GM12878 (cell line): ENCODE measurements around the gene FBLN1. TPM values are rescaled to one million over a fixed set of nuclear protein-coding genes. Genes with fewer than 3 reads are reported as not detected.

Experiments
- ATAC-seq: fragments of 200-7000 bp; cut with Tn5 transposase; 3 replicates; pipeline ENCODE4 v1.9.1; 2020; ENCODE audit warnings: mild to moderate bottlenecking, moderate library complexity
- BruUV-seq: library from RNA; stranded (reverse); fragments of 400-500 nt; replicated peaks from 2 replicates; lab custom pipeline; 2021; lab: Mats Ljungman, UMichigan
- CTCF ChIA-PET: fragments of 300-600 bp; sonication (Branson Sonifier 250); formaldehyde crosslinking; extraction: SDS; loops from one replicate; lab custom pipeline; 2021; ENCODE audit warnings: inconsistent platforms; lab: Yijun Ruan, JAX
- POLR2A ChIA-PET: fragments of 350-600 bp; formaldehyde crosslinking; extraction: SDS; loops from one replicate; lab custom pipeline; 2021; ENCODE audit warnings: inconsistent platforms; lab: Charles Lee
- RAD21 ChIA-PET: fragments of 300-600 bp; sonication (Branson Sonifier 250); formaldehyde crosslinking; loops from one replicate; lab custom pipeline; 2023; ENCODE audit warnings: antibody characterized with exemption; ENCODE audit not compliant: unreplicated experiment; lab: Charles Lee
- SMC1A ChIA-PET: fragments of 300-600 bp; sonication (Branson Sonifier 250); formaldehyde crosslinking; loops from one replicate; lab custom pipeline; 2023; ENCODE audit not compliant: unreplicated experiment, uncharacterized antibody; lab: Charles Lee
- DNase-seq: peaks from one replicate; pipeline ENCODE4 v3.0.0-alpha.2; 2011; ENCODE audit warnings: low read depth, low spot score
- FAIRE-seq: peaks from 3 replicates; lab custom pipeline; 2011; peaks lifted over from hg19 to GRCh38; lab: Jason Lieb, UNC
- H2AFZ ChIP-seq: 2 replicates; pipeline ENCODE4 v1.6.0; 2011; ENCODE audit warnings: low read depth, low read length, control low read depth; ENCODE audit not compliant: control insufficient read depth
- H3K27ac ChIP-seq: 2 replicates; pipeline ENCODE4 v1.5.1; 2011; ENCODE audit warnings: control low read depth; ENCODE audit not compliant: control insufficient read depth, insufficient read depth
- H3K27me3 ChIP-seq, 2 experiments: replicated peaks in 1 of 2; 2 replicates each; pipeline versions ENCODE4 v1.6.0 to v1.6.1; 2011; ENCODE audit warnings: low read length in 1 of 2; ENCODE audit not compliant: control insufficient read depth in 2 of 2, insufficient read depth in 2 of 2
- H3K36me3 ChIP-seq, 2 experiments: 2 replicates each; pipeline ENCODE4 v1.5.1; 2011; ENCODE audit warnings: low read length in 1 of 2; ENCODE audit not compliant: control insufficient read depth in 2 of 2, insufficient read depth in 2 of 2
- H3K4me1 ChIP-seq: 2 replicates; pipeline ENCODE4 v1.6.1; 2011; ENCODE audit warnings: mild to moderate bottlenecking, low read length, moderate library complexity, mixed read lengths; ENCODE audit not compliant: control insufficient read depth, insufficient read depth
- H3K4me2 ChIP-seq: 2 replicates; pipeline ENCODE4 v1.6.0; 2011; ENCODE audit warnings: control low read depth; ENCODE audit not compliant: control insufficient read depth, insufficient read depth
- H3K4me3 ChIP-seq: fragments of 200-600 bp; sonication (generic); 2 replicates; pipeline ENCODE4 v1.5.1; 2016
- H3K79me2 ChIP-seq: 2 replicates; pipeline ENCODE4 v1.6.0; 2011; ENCODE audit warnings: low read length; ENCODE audit not compliant: control insufficient read depth, insufficient read depth
- H3K9ac ChIP-seq: 2 replicates; pipeline ENCODE4 v1.8.0; 2011; ENCODE audit warnings: low read length, control low read depth, mixed read lengths; ENCODE audit not compliant: control insufficient read depth, insufficient read depth
- H3K9me3 ChIP-seq: replicated peaks from 3 replicates; pipeline ENCODE4 v1.5.1; 2011; ENCODE audit warnings: mild to moderate bottlenecking, low read length; ENCODE audit not compliant: control insufficient read depth, insufficient read depth
- H4K20me1 ChIP-seq: 2 replicates; pipeline ENCODE4 v1.6.0; 2011; ENCODE audit not compliant: control insufficient read depth, insufficient read depth
- ATF7 ChIP-seq: fragments of 450-650 bp; IDR thresholded peaks from 2 replicates; pipeline ENCODE4 v1.6.1; 2016; ENCODE audit warnings: low read depth, mild to moderate bottlenecking
- E2F4 ChIP-seq: IDR thresholded peaks from 2 replicates; pipeline ENCODE4 v1.6.1; 2012; ENCODE audit warnings: low read depth, low read length, improper control_type of control experiment
- EGR1 ChIP-seq, 2 experiments: IDR thresholded peaks; 1 replicate in 1 of 2; 2 replicates in 1 of 2; pipeline ENCODE4 v1.6.1; 2011 to 2012; ENCODE audit warnings: low read depth in 2 of 2, low read length in 2 of 2, borderline replicate concordance in 1 of 2, mild to moderate bottlenecking in 1 of 2, moderate library complexity in 1 of 2
- GABPA ChIP-seq: IDR thresholded peaks from 2 replicates; pipeline ENCODE4 v1.6.1; 2014; ENCODE audit warnings: antibody characterized with exemption, low read depth, mild to moderate bottlenecking, inconsistent platforms
- NBN ChIP-seq: fragments of 450-650 bp; IDR thresholded peaks from 2 replicates; pipeline ENCODE4 v1.6.1; 2016
- NFIC ChIP-seq: IDR thresholded peaks from 2 replicates; pipeline ENCODE4 v1.6.1; 2012; ENCODE audit warnings: low read depth, mild to moderate bottlenecking, inconsistent platforms, low read length, moderate library complexity
- NR2F1 ChIP-seq: fragments of 450-650 bp; conservative IDR thresholded peaks from 2 replicates; pipeline ENCODE4 v1.6.1; 2017; ENCODE audit warnings: mild to moderate bottlenecking
- POLR2A ChIP-seq: IDR thresholded peaks from 2 replicates; pipeline ENCODE4 v1.6.1; 2011; ENCODE audit warnings: low read depth, mild to moderate bottlenecking, low read length
- POU2F2 ChIP-seq: IDR thresholded peaks from 3 replicates; pipeline ENCODE4 v1.6.1; 2011; ENCODE audit warnings: low read depth, mild to moderate bottlenecking, low read length, borderline replicate concordance
- RELB ChIP-seq: fragments of 450-650 bp; IDR thresholded peaks from 2 replicates; pipeline ENCODE4 v1.6.1; 2017; ENCODE audit warnings: low read depth, mild to moderate bottlenecking, moderate library complexity
- REST ChIP-seq: IDR thresholded peaks from 2 replicates; pipeline ENCODE4 v1.6.1; 2012; ENCODE audit warnings: mild to moderate bottlenecking, low read depth, low read length
- SMARCA5 ChIP-seq: fragments of 450-650 bp; IDR thresholded peaks from 2 replicates; pipeline ENCODE4 v1.6.1; 2017; ENCODE audit warnings: mild to moderate bottlenecking
- STAT3 ChIP-seq: IDR thresholded peaks from 2 replicates; pipeline ENCODE4 v1.6.1; 2011; ENCODE audit warnings: low read depth, low read length, improper control_type of control experiment
- SUZ12 ChIP-seq: fragments of 200-600 bp; sonication (generic); IDR thresholded peaks from one replicate; pipeline ENCODE4 v1.6.1; 2018; ENCODE audit warnings: antibody characterized with exemption, mild to moderate bottlenecking; ENCODE audit not compliant: unreplicated experiment
- WGBS: methylation state at CpG from one replicate; pipeline ENCODE4 v1.1.6; 2016; ENCODE audit warnings: low lambda C conversion rate; ENCODE audit not compliant: insufficient replicate concordance, insufficient coverage; ENCODE audit errors: missing lambda C conversion rate; 5-methylcytosine and 5-hydroxymethylcytosine counted together
- in situ Hi-C: fragments of 300-500 bp; cut with MboI; formaldehyde crosslinking; loops from 9 replicates; pipeline ENCODE4 v1.14.3; 2018; ENCODE audit warnings: mixed read lengths
- intact Hi-C: fragments of 100-400 bp; cut with micrococcal nuclease; formaldehyde crosslinking; loops from one replicate; pipeline ENCODE4 v1.14.2; 2022; ENCODE audit not compliant: unreplicated experiment
- polyA plus RNA-seq, 11 experiments: library from polyadenylated mRNA; depleted of rRNA in 4 of 11; unstranded in 6 of 11; stranded (reverse) in 5 of 11; fragments of >200 nt; fragmentation: Nextera tagmentation in 4 of 11; fragmentation: Illumina TruSeq in 1 of 11; extraction: Ambion mirVana in 4 of 11; extraction: Trizol in 1 of 11; gene quantifications; 1 replicate in 1 of 11; 2 replicates in 10 of 11; pipeline versions ENCODE4 v1.2.1 to v1.2.3, GENCODE V29; 2011 to 2016; ENCODE audit warnings: inconsistent platforms in 2 of 11, missing spikeins in 2 of 11, low read depth in 1 of 11
- total RNA-seq, 4 experiments: library from RNA; depleted of rRNA in 3 of 4; stranded (reverse); fragments of >200 nt in 3 of 4; fragmentation: Illumina TruSeq in 1 of 4; extraction: Trizol in 1 of 4; gene quantifications; 2 replicates each; pipeline versions ENCODE4 v1.2.1 to v1.2.3, GENCODE V29; 2013 to 2021
- TF ChIP-seq, protein P1 (sequence below): fragments of 150-350 bp; IDR thresholded peaks from 2 replicates; pipeline ENCODE4 v1.6.1; 2014; ENCODE audit warnings: mild to moderate bottlenecking, low read depth, low read length

Gene FBLN1
- total and polyA plus RNA-seq, 10 of the 15 experiments (the other 5 are each of a cell fraction or from before 2014, with no cell fraction given) = 0.20 to 0.51 TPM; not detected in 8

GRCh38 chr22:45512363-45512762 is 9.7 kb downstream of the FBLN1 start:
- ATAC-seq = no peak
- FAIRE-seq = no peak
- SMC1A ChIA-PET = interaction anchor here (0.6 kb wide), 1 partner anchor 23 kb away, joined by 3 read pairs; no protein-coding TSS in a partner anchor

More at GRCh38 chr22:45512363-45512762, 9.7 kb downstream of the FBLN1 start:
- TF ChIP-seq E2F4 = no peak
- no peak for TF ChIP-seq SUZ12
- no peak for TF ChIP-seq EGR1 (IDR thresholded peaks at IDR 0.05; ENCODE audit: borderline replicate concordance in 1 of 2, low read depth in 2 of 2, low read length in 2 of 2)
- TF ChIP-seq, protein P1, sequence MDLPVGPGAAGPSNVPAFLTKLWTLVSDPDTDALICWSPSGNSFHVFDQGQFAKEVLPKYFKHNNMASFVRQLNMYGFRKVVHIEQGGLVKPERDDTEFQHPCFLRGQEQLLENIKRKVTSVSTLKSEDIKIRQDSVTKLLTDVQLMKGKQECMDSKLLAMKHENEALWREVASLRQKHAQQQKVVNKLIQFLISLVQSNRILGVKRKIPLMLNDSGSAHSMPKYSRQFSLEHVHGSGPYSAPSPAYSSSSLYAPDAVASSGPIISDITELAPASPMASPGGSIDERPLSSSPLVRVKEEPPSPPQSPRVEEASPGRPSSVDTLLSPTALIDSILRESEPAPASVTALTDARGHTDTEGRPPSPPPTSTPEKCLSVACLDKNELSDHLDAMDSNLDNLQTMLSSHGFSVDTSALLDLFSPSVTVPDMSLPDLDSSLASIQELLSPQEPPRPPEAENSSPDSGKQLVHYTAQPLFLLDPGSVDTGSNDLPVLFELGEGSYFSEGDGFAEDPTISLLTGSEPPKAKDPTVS = no peak
- TF ChIP-seq REST = no peak
- no peak for TF ChIP-seq POLR2A
- TF ChIP-seq NR2F1 = no peak
- TF ChIP-seq RELB = no peak
- TF ChIP-seq SMARCA5 = no peak
- no peak for TF ChIP-seq STAT3
- no peak for TF ChIP-seq NBN
- no peak for TF ChIP-seq ATF7
- no peak for TF ChIP-seq GABPA
- TF ChIP-seq NFIC = no peak
- no peak for TF ChIP-seq POU2F2
- ChIA-PET POLR2A (no interaction called here), CTCF (no interaction called here), RAD21 (no interaction called here)
- no peaks in the 10 kb centered on the region for H4K20me1 ChIP-seq
- H3K79me2 ChIP-seq = no peaks in the 10 kb centered on the region
- no peaks in the 10 kb centered on the region for H3K36me3 ChIP-seq
- DNase-seq = no peak
- no peaks in the 10 kb centered on the region for H3K9me3 ChIP-seq
- H2AFZ ChIP-seq = no peak overlapping the region
- H3K4me1 ChIP-seq = no peaks in the 10 kb centered on the region
- intact Hi-C loops = no loop called here
- no peak overlapping the region for H3K27ac ChIP-seq
- in situ Hi-C loops = no loop called here
- H3K27me3 ChIP-seq = peaks cover 0 to under 1% of the 10 kb centered on the region in 2 experiments; a peak in 3 of 4 replicates
- 47% methylated on average over 8 of the region's 8 CpGs for WGBS
- no peak overlapping the region for H3K4me3 ChIP-seq
- H3K4me2 ChIP-seq = no peak overlapping the region
- H3K9ac ChIP-seq = no peak overlapping the region
- BruUV-seq = no TSS peak
